Right atrium auricular region (tissue), 2 donors: ENCODE measurements around the gene SLC22A17. TPM values are rescaled to one million over a fixed set of nuclear protein-coding genes. Genes with fewer than 3 reads are reported as not detected.
"Not testable (repeated sequence)": the region's sequence is repeated elsewhere in the genome, so short reads cannot be mapped to it uniquely, and the experiment has no call there.

ENCODE experiments used
- DNase-seq: peaks from one replicate; pipeline ENCODE4 v3.0.0-alpha.2; 2019; ENCODE audit warnings: low spot score
- H3K27ac ChIP-seq, 2 donors: fragments of 200-600 bp; sonication (generic); 1 replicate in 1 of 2; 2 replicates in 1 of 2; pipeline ENCODE4 v1.5.1; 2016 to 2019
- H3K27me3 ChIP-seq, 2 donors: fragments of 200-600 bp; sonication (generic); one replicate each; pipeline versions ENCODE4 v1.5.1 to v1.6.0; 2017 to 2019
- H3K36me3 ChIP-seq: fragments of 200-600 bp; sonication (generic); one replicate; pipeline ENCODE4 v1.5.1; 2016
- H3K4me1 ChIP-seq, 2 donors: fragments of 200-600 bp; sonication (generic); one replicate each; pipeline versions ENCODE4 v1.5.1 to v1.6.0; 2017 to 2019
- H3K4me3 ChIP-seq, 2 donors: fragments of 200-600 bp; sonication (generic); 1 replicate in 1 of 2; 2 replicates in 1 of 2; pipeline ENCODE4 v1.5.1; 2017 to 2019; ENCODE audit warnings: mild to moderate bottlenecking in 1 of 2, moderate library complexity in 1 of 2
- H3K9me3 ChIP-seq, 2 donors: fragments of 200-600 bp; sonication (generic); one replicate each; pipeline ENCODE4 v1.5.1; 2019
- total RNA-seq, 2 donors: library from RNA; depleted of rRNA; stranded (reverse); fragments of >200 nt; gene quantifications; one replicate each; pipeline ENCODE4 v1.1.0, GENCODE V29; 2016
- TF ChIP-seq, protein P1 (sequence below), 2 donors: fragments of 200-600 bp; sonication (generic); IDR thresholded peaks; one replicate each; pipeline ENCODE4 v1.5.1; 2019; ENCODE audit warnings: antibody characterized with exemption in 2 of 2

SLC22A17 gene
- total RNA-seq, 2 donors from 2014 or later, result 29.4 to 47.0 TPM

DNA sequence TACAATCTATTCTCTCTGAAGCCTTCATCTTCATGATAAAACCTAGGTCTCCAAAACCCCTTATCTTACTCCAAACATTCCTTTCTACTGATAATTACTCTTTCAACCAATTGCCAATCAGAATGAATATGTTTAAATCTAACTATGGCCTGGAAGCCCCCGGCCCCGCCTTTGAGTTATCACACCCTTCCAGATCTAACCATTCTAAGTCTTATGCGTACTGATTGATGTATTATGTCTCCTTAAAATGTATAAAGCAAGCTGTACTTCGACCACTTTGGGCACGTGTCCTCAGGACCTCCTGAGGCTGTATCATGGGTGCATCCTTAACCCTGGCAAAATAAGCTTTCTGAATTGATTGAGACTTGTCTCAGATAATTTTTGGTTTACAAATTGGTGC lies 17.1 kb downstream of the SLC22A17 start:
- H3K36me3 ChIP-seq, result no peaks in the 10 kb centered on the region
- H3K27me3 ChIP-seq, result no peaks in the 10 kb centered on the region
- no peaks in the 10 kb centered on the region for H3K4me1 ChIP-seq
- no peak overlapping the region for H3K27ac ChIP-seq
- DNase-seq, result peak; percentile 28
- no peak overlapping the region for H3K4me3 ChIP-seq
- no peaks in the 10 kb centered on the region for H3K9me3 ChIP-seq
- TF ChIP-seq, protein P1, sequence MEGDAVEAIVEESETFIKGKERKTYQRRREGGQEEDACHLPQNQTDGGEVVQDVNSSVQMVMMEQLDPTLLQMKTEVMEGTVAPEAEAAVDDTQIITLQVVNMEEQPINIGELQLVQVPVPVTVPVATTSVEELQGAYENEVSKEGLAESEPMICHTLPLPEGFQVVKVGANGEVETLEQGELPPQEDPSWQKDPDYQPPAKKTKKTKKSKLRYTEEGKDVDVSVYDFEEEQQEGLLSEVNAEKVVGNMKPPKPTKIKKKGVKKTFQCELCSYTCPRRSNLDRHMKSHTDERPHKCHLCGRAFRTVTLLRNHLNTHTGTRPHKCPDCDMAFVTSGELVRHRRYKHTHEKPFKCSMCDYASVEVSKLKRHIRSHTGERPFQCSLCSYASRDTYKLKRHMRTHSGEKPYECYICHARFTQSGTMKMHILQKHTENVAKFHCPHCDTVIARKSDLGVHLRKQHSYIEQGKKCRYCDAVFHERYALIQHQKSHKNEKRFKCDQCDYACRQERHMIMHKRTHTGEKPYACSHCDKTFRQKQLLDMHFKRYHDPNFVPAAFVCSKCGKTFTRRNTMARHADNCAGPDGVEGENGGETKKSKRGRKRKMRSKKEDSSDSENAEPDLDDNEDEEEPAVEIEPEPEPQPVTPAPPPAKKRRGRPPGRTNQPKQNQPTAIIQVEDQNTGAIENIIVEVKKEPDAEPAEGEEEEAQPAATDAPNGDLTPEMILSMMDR (IDR thresholded peaks at IDR 0.05), result no peak

DNA sequence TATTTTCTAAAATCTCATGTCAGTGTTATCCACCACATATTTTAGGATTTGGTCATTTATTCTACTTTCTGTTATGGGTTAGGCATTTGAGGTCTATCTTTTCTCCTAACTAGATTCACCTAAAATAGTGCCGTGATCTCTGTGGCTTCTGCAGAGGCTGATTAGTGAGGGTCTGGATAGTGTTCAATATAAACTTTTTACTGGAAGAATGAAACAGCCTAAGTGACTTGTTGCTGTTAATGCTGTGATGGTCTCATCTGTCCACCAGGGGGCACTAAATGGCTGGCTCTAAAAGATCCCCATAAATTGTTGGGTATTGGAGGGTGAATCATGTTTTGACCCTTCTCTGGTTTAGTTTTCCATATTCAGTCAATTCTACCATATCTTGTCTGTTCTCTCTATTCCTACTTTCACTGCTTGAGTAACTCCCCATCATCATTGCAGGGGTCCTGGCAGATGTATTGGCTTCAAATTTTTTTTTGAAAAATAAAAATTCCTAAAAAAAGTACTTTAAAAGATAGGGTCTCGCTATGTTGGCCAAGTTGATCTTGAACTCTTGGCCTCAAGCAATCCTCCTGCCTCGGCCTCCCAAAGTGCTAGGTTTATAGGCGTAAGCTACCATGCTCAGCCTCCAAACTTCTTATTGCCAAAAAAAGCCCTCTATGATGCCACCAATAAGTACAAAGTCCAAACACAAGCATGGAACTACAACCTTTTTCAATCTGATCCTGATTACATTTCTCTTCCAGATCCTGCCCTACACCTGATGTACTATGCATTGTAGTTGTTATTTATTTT lies 24.5 kb downstream of the SLC22A17 start:
- peak; percentile 82 for DNase-seq
- no peak overlapping the region for H3K27ac ChIP-seq
- TF ChIP-seq, protein P1 (IDR thresholded peaks at IDR 0.05), result peak; percentile 65 to 91
- peaks cover 0 to 14% of the 10 kb centered on the region in 2 donors for H3K4me1 ChIP-seq
- no peaks in the 10 kb centered on the region for H3K9me3 ChIP-seq
- H3K27me3 ChIP-seq, result no peaks in the 10 kb centered on the region
- H3K36me3 ChIP-seq, result peaks cover 28% of the 10 kb centered on the region
- H3K4me3 ChIP-seq, result no peak overlapping the region

DNA sequence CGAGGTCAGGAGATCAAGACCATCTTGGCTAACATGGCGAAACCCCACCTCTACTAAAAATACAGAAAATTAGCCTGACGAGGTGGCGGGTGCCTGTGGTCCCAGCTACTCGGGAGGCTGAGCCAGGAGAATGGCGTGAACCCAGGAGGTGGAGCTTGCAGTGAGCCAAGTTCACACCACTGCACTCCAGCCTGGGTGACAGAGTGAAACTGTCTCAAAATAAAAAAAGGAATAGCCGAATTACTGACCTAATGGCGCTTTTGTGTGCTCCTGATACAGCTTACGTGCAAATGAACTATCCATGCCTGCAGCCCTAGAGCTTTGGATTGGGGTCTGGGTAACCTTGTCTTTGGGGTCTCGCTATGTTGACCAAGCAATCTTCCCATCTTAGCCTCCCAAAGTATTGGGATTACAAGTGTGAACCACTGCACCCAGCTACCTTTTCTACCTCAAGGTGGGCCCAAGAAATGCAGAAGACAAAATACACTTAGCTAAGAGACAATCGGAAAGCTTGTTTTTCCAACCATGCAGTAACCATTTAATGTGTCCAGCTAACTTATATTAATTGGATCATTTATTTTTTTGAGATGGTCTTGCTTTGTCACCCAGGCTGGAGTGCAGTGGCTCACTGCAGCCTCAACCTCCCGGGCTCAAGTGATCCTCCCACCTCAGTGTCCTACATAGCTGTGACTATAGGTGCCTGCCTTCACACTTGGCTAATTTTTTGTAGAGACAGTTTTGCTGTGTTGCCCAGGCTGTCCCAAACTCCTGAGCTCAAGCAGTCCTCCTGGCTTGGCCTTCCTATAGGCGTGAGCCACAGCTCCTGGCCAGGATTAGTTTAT lies 26.0 kb downstream of the SLC22A17 start:
- Histone ChIP-seq H3K27ac (no peak overlapping the region), H3K4me3 (no peak overlapping the region), H3K36me3 (peaks cover 34% of the 10 kb centered on the region), H3K27me3 (no peaks in the 10 kb centered on the region), H3K9me3 (no peaks in the 10 kb centered on the region), H3K4me1 (peaks cover 0 to 24% of the 10 kb centered on the region in 2 donors)
- peak; percentile 50 for DNase-seq
- TF ChIP-seq, protein P1 (IDR thresholded peaks at IDR 0.05), result no peak

DNA sequence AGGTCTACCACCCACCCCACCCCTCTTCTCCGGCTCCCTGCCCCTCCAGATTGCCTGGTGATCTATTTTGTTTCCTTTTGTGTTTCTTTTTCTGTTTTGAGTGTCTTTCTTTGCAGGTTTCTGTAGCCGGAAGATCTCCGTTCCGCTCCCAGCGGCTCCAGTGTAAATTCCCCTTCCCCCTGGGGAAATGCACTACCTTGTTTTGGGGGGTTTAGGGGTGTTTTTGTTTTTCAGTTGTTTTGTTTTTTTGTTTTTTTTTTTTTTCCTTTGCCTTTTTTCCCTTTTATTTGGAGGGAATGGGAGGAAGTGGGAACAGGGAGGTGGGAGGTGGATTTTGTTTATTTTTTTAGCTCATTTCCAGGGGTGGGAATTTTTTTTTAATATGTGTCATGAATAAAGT lies 26.9 kb downstream of the SLC22A17 start:
- not testable (repeated sequence) for H3K27me3 ChIP-seq, H3K4me3 ChIP-seq, H3K9me3 ChIP-seq, H3K27ac ChIP-seq
- DNase-seq, result peak; percentile 42
- Histone ChIP-seq H3K36me3 (peaks cover 34% of the 10 kb centered on the region), H3K4me1 (peaks cover 0 to 24% of the 10 kb centered on the region in 2 donors)

DNA sequence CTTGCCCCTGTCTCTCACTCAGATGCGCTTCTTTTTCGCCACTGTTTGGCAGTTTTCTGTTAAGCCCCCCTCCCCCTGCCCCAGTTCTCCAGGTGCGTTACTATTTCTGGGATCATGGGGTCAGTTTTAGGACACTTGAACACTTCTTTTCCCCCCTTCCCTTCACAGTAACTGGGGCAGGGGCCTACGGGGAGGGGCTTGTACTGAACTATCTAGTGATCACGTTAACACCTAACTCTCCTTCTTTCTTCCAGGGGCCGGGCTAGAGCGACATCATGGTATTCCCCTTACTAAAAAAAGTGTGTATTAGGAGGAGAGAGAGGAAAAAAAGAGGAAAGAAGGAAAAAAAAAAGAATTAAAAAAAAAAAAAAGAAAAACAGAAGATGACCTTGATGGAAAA lies 27.7 kb downstream of the SLC22A17 start:
- TF ChIP-seq, protein P1 (IDR thresholded peaks at IDR 0.05), result no peak
- peak; percentile 44 for DNase-seq
- H3K4me1 ChIP-seq, result peaks cover 0 to 29% of the 10 kb centered on the region in 2 donors
- H3K4me3 ChIP-seq, result no peak overlapping the region
- no peaks in the 10 kb centered on the region for H3K9me3 ChIP-seq
- peaks cover 34% of the 10 kb centered on the region for H3K36me3 ChIP-seq
- no peak overlapping the region for H3K27ac ChIP-seq
- H3K27me3 ChIP-seq, result no peaks in the 10 kb centered on the region

DNA sequence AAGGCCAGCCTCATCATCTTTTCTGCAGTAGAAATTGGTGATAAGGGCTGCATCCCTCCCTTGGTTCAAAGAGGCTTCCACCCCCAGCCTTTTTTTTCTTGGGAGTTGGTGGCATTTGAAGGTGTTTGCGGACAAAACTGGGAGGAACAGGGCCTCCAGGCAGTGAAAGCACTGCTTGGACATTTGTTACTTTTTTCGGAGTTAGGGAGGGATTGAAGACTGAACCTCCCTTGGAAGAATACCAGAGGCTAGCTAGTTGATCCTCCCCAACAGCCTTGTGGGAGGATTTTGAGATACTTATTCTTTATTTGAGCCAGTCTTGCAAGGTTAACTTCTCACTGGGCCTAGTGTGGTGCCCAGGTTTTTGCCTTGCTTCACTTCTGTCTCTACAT lies 28.2 kb downstream of the SLC22A17 start:
- Histone ChIP-seq H3K27ac (no peak overlapping the region), H3K4me3 (no peak overlapping the region), H3K36me3 (peaks cover 34% of the 10 kb centered on the region), H3K27me3 (no peaks in the 10 kb centered on the region), H3K9me3 (no peaks in the 10 kb centered on the region), H3K4me1 (peaks cover 0 to 29% of the 10 kb centered on the region in 2 donors)
- peak; percentile 40 for DNase-seq
- TF ChIP-seq, protein P1 (IDR thresholded peaks at IDR 0.05), result no peak
